Measurements from ENCODE around the gene LYPD4.

GRCh38 chr19:41807176-41807575 lies 37.3 kb downstream of the LYPD4 start:
- TF ChIP-seq YY1 (IDR thresholded peaks at IDR 0.05; ENCODE audit: insufficient read depth, insufficient read length) = no peak
- TF ChIP-seq ZNF274 (IDR thresholded peaks at IDR 0.05; ENCODE audit: low read depth, low read length) = no peak
- no peak for TF ChIP-seq SUZ12 (IDR thresholded peaks at IDR 0.05; ENCODE audit: extremely low read depth, insufficient read depth, insufficient read length)

All from NT2/D1 (cell line).